ENCODE results near the gene KNG1. TPM values are rescaled to one million over a fixed set of nuclear protein-coding genes. Genes with fewer than 3 reads are reported as not detected.
A peak's percentile ranks its signal among the peaks of the same experiment; 100 is the strongest.
"Not testable (repeated sequence)": the region's sequence is repeated elsewhere in the genome, so short reads cannot be mapped to it uniquely, and the experiment has no call there.

Gene KNG1
- total and polyA plus RNA-seq, 8 donors = 0.26 to 1.2 (median 0.49) TPM; not detected in 2

GRCh38 chr3:186687120-186687651 lies 30.0 kb upstream of the KNG1 start:
- Histone ChIP-seq H3K36me3 (no peaks in the 10 kb centered on the region), H3K4me3 (no peak overlapping the region), H3K9me3 (peaks cover 0 to 2% of the 10 kb centered on the region in 2 donors), H3K27me3 (peaks cover 0 to 14% of the 10 kb centered on the region in 2 donors), H3K4me1 (no peaks in the 10 kb centered on the region), H3K27ac (no peak overlapping the region)
- ATAC-seq (no peak), DNase-seq (no peak)
- TF ChIP-seq CTCF (IDR thresholded peaks at IDR 0.05) = no peak
- intact Hi-C loops (cut with DNase I) = no loop called here

- H3K27me3 ChIP-seq; H3K9me3 ChIP-seq; DNase-seq; ATAC-seq; H3K36me3 ChIP-seq; H3K4me1 ChIP-seq; H3K27ac ChIP-seq; H3K4me3 ChIP-seq; intact Hi-C loops (cut with DNase I): not testable (repeated sequence)
Observed at GRCh38 chr3:186690304-186690703, 26.9 kb upstream of the KNG1 start.

DNA sequence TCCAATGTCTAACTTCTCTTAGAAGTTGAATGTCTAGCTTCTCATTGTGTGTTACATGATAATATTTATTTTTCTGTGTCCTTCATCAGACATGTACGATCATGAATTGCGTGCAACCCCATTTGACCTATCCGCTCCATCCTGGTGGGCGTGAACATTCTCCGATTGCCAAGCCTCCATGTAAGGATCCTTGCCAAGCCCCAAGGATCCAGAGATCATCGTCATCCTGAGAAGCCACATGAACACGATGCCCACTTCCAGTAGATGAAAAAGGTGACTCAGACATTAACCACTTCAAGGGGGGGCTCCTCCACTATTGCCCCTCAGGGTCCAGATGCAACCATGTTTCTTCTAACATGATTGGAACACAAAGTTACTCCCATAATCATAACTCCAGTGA lies 25.5 kb upstream of the KNG1 start:
- intact Hi-C loops (cut with DNase I) = no loop called here
- ATAC-seq = no peak

DNA sequence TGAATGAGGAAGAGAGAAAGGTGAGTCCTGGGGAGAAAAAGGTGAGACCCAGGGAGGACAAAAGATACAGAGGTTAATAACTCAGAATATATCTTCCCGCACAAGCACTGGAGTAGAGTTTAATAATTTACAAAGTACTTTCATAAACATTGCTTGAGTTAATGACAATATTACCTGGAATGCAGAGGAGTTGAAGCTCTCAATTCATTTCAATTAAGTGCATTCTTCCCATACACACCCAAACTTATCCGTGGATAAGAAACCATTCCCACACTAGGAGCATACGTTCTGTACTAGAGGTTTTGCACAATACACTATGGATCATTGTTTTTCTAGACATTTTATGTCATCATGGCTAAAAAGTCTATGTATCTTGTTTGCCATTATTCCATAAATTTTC lies 23.3 kb upstream of the KNG1 start:
- intact Hi-C loops (cut with DNase I) = no loop called here
- TF ChIP-seq CTCF (IDR thresholded peaks at IDR 0.05) = no peak
- Histone ChIP-seq H3K36me3 (no peaks in the 10 kb centered on the region), H3K4me3 (no peak overlapping the region), H3K27me3 (no peaks in the 10 kb centered on the region), H3K27ac (no peak overlapping the region), H3K4me1 (no peaks in the 10 kb centered on the region), H3K9me3 (no peaks in the 10 kb centered on the region)
- ATAC-seq (peak; percentile 78), DNase-seq (no peak)

More for the DNA sequence above, 25.5 kb upstream of the KNG1 start:
- DNase-seq = no peak
- Histone ChIP-seq H3K4me3 (no peak overlapping the region), H3K36me3 (no peaks in the 10 kb centered on the region), H3K27ac (no peak overlapping the region), H3K4me1 (no peaks in the 10 kb centered on the region), H3K9me3 (no peaks in the 10 kb centered on the region), H3K27me3 (no peaks in the 10 kb centered on the region)
- TF ChIP-seq CTCF (IDR thresholded peaks at IDR 0.05) = no peak

DNA sequence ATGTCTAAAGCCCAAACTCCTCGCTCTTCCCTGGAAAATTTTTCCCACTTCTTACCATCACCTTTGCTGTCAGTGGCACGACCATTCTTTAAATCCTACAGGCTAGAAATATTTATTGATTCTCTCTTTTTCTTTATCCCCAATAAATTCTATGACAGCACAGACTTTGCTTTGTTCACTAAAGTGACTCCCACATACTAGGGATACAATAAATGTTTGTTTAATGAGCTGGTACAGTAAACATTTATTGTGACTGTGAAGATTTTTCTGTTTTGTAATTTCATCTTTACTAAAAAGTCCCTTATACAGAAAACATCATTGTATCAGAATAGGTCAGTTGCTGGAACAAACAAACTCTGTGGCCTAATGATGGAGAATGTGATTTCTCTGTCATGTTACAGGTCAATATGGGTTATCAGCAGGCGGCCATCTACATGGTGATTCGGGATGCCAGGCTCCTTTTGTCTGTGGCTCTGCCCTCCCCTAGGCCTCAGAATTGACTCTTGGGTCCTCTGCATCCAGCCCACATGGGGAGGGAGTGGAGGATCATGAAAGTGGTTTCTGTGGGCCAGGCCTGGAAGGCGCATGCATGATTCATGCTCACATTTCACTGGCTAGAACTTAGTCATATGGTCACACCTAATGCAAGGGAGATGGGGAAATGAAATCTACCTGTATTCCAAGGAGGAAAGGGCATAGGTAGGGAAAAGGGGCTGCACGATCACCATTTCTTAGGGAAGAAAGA lies 22.7 kb upstream of the KNG1 start:
- DNase-seq (no peak), ATAC-seq (no peak)
- no peaks in the 10 kb centered on the region for H3K36me3 ChIP-seq
- H3K9me3 ChIP-seq = no peaks in the 10 kb centered on the region
- no peaks in the 10 kb centered on the region for H3K4me1 ChIP-seq
- no peaks in the 10 kb centered on the region for H3K27me3 ChIP-seq
- H3K27ac ChIP-seq = no peak overlapping the region
- H3K4me3 ChIP-seq = no peak overlapping the region
- TF ChIP-seq CTCF (IDR thresholded peaks at IDR 0.05) = no peak
- intact Hi-C loops (cut with DNase I) = no loop called here
